Heart right ventricle (tissue), 16 donors: ENCODE measurements around the gene SETDB1. TPM values are rescaled to one million over a fixed set of nuclear protein-coding genes. Genes with fewer than 3 reads are reported as not detected.

ENCODE experiments used
- ATAC-seq, 8 donors: fragments of 200-7000 bp; cut with Tn5 transposase; one replicate each; pipeline ENCODE4 v1.9.1; 2020; ENCODE audit warnings: mild to moderate bottlenecking in 8 of 8, moderate library complexity in 8 of 8, moderate number of reproducible peaks in 1 of 8
- DNase-seq, 2 donors: peaks; one replicate each; pipeline ENCODE4 v3.0.0-alpha.2; 2020
- H3K27ac ChIP-seq, 10 donors: fragments of 200-600 bp; sonication (generic) in 2 of 10; one replicate each; pipeline versions ENCODE4 v1.5.0 to v1.8.0; 2020 to 2022; ENCODE audit warnings: mild to moderate bottlenecking in 3 of 10
- H3K27me3 ChIP-seq, 7 donors: fragments of 200-600 bp; one replicate each; pipeline ENCODE4 v1.8.0; 2021 to 2022; ENCODE audit warnings: mild to moderate bottlenecking in 2 of 7
- H3K36me3 ChIP-seq, 9 donors: fragments of 200-600 bp; sonication (generic) in 1 of 9; one replicate each; pipeline versions ENCODE4 v1.5.0 to v1.8.0; 2020 to 2022; ENCODE audit warnings: mild to moderate bottlenecking in 2 of 9
- H3K4me1 ChIP-seq, 9 donors: fragments of 200-600 bp; sonication (generic) in 1 of 9; one replicate each; pipeline versions ENCODE4 v1.5.0 to v1.8.0; 2020 to 2022; ENCODE audit warnings: mild to moderate bottlenecking in 4 of 9
- H3K4me3 ChIP-seq, 10 donors: fragments of 200-600 bp; sonication (generic) in 2 of 10; one replicate each; pipeline versions ENCODE4 v1.5.0 to v1.8.0; 2020 to 2022; ENCODE audit warnings: mild to moderate bottlenecking in 7 of 10, moderate library complexity in 2 of 10
- H3K9me3 ChIP-seq, 11 donors: fragments of 200-600 bp in 10 of 11; sonication (generic) in 2 of 11; one replicate each; pipeline versions ENCODE4 v1.5.0 to v1.8.0; 2013 to 2022; ENCODE audit warnings: mild to moderate bottlenecking in 2 of 11, control low read depth in 1 of 11, moderate library complexity in 1 of 11
- CTCF ChIP-seq, 9 donors: fragments of 200-600 bp; sonication (generic) in 2 of 9; IDR thresholded peaks; one replicate each; pipeline versions ENCODE4 v1.5.0 to v1.8.0; 2021 to 2022; ENCODE audit warnings: antibody characterized with exemption in 9 of 9, mild to moderate bottlenecking in 5 of 9, moderate library complexity in 1 of 9
- WGBS, 2 donors: extraction: QIAGEN DNeasy Blood & Tissue Kit; methylation state at CpG; one replicate each; pipeline ENCODE4 v1.1.7; 2013; ENCODE audit warnings: inconsistent platforms in 1 of 2; 5-methylcytosine and 5-hydroxymethylcytosine counted together
- intact Hi-C, 10 donors: fragments of 100-400 bp; cut with DNase I; formaldehyde crosslinking; loops; one replicate each; pipeline versions ENCODE4 v1.11.1 to v1.14.2; 2022
- polyA plus RNA-seq, 2 donors: library from polyadenylated mRNA; stranded (reverse); fragments of 200-250 nt; gene quantifications; one replicate each; pipeline ENCODE4 v1.2.3, GENCODE V29; 2013
- total RNA-seq, 10 donors: library from RNA; stranded (reverse); fragmentation: NEBNext Ultra II Directional in 3 of 10; extraction: Animal tissue kit (Norgen Biotek cat#: 25700) in 3 of 10; gene quantifications; one replicate each; pipeline versions ENCODE4 v1.2.1 to v1.2.4, GENCODE V29; 2021 to 2023
- donor health status: Arrhythmogenic right ventricular cardiomyopathy.
- donor health status: ischemic (EF 13 %, LVEDD 7.1; RV severe dilation, severe dysfunction).
- donor health status: healthy with polysubstance abuse.
- donor health status: DM: no; HTN: yes; CAD: no.
- donor health status: DM: no; HTN: no; CAD: no.
- donor health status: ischemic (EF 25% LVEDD 6.9; RV normal size, moderate dysfunction).
- donor health status: ischemic (EF 25% LVEDD 5.7; RV mildly dilated, moderate dysfunction).
- donor health status: healthy.
- donor health status: DM: yes; HTN: yes; CAD: no.
- donor health status: Ischemic cardiomyopathy.
- donor health status: ischemic (EF 35%, LVEDD 5.7; RV mildly dilated, moderate dysfunction).
- donor health status: nonischemic (EF 11% LVEDD 7.7; RV severe dilation, severe dysfunction).
- donor health status: DM: yes; HTN: yes; CAD: no.
- donor health status: PGD.
- donor health status: ischemic (EF 29% LVEDD 5.4; RV normal size, mild dysfunction).
- donor health status: nonischemic (EF 23%, LVEDD 6.1; RV moderate dilation, normal function).

SETDB1 gene
- total and polyA plus RNA-seq, 12 donors: 9.1 to 23.8 (median 17.6) TPM

GRCh38 chr1:150960646-150961045, 34.5 kb downstream of the SETDB1 start:
- TF ChIP-seq CTCF (IDR thresholded peaks at IDR 0.05): no peak
- Histone ChIP-seq H3K4me1 (peaks cover 0 to 4% (median 0%) of the 10 kb centered on the region in 9 donors), H3K36me3 (peaks cover 0 to 100% (median 62%) of the 10 kb centered on the region in 9 donors), H3K27ac (no peak overlapping the region), H3K9me3 (no peaks in the 10 kb centered on the region), H3K4me3 (no peak overlapping the region), H3K27me3 (no peaks in the 10 kb centered on the region)
- intact Hi-C loops: no loop called here
- no peak for ATAC-seq
- no peak for DNase-seq
- 96 to 97% methylated on average over 7 of the region's 7 CpGs for WGBS, 2 donors

- intact Hi-C loops: no loop called here
- Histone ChIP-seq H3K36me3 (peaks cover 0 to 100% (median 73%) of the 10 kb centered on the region in 9 donors), H3K9me3 (no peaks in the 10 kb centered on the region), H3K4me1 (peaks cover 0 to 4% (median 0%) of the 10 kb centered on the region in 9 donors), H3K4me3 (no peak overlapping the region), H3K27me3 (no peaks in the 10 kb centered on the region), H3K27ac (no peak overlapping the region)
- ATAC-seq (no peak), DNase-seq (no peak)
- 64 to 70% methylated on average over 4 of the region's 4 CpGs for WGBS, 2 donors
- TF ChIP-seq CTCF (IDR thresholded peaks at IDR 0.05): no peak
Measured at GRCh38 chr1:150961756-150962155, 35.6 kb downstream of the SETDB1 start.

GRCh38 chr1:150963321-150964163, 37.4 kb downstream of the SETDB1 start:
- Histone ChIP-seq H3K4me1 (peaks cover 0 to 4% (median 0%) of the 10 kb centered on the region in 9 donors), H3K4me3 (no peak overlapping the region), H3K27me3 (no peaks in the 10 kb centered on the region), H3K36me3 (peaks cover 0 to 100% (median 83%) of the 10 kb centered on the region in 9 donors), H3K27ac (peak overlapping the region in 1 of 10 donors; percentile 26), H3K9me3 (no peaks in the 10 kb centered on the region)
- no peak for TF ChIP-seq CTCF (IDR thresholded peaks at IDR 0.05)
- intact Hi-C loops: no loop called here
- DNase-seq (no peak), ATAC-seq (no peak)
- 93 to 98% methylated on average over 10 of the region's 10 CpGs for WGBS, 2 donors

- Histone ChIP-seq H3K4me1 (peaks cover 0 to 4% (median 0%) of the 10 kb centered on the region in 9 donors), H3K9me3 (no peaks in the 10 kb centered on the region), H3K4me3 (no peak overlapping the region), H3K36me3 (peaks cover 0 to 100% (median 79%) of the 10 kb centered on the region in 9 donors), H3K27me3 (no peaks in the 10 kb centered on the region), H3K27ac (peak overlapping the region in 1 of 10 donors; percentile 21)
- intact Hi-C loops: no loop called here
- DNase-seq (no peak), ATAC-seq (no peak)
- no peak for TF ChIP-seq CTCF (IDR thresholded peaks at IDR 0.05)
- WGBS, 2 donors: 72 to 81% methylated on average over 5 of the region's 5 CpGs
Measured at GRCh38 chr1:150964164-150964489, 38.0 kb downstream of the SETDB1 start.
